Ishikawa (cell line): ENCODE results near the gene MAPKBP1.

Source experiments
- CEBPB ChIP-seq: IDR thresholded peaks from 2 replicates; pipeline ENCODE4 v1.6.1; 2012
- CREB1 ChIP-seq: IDR thresholded peaks from 2 replicates; pipeline ENCODE4 v1.6.1; 2012; ENCODE audit warnings: low read depth
- EGR1 ChIP-seq: IDR thresholded peaks from 2 replicates; pipeline ENCODE4 v1.6.1; 2012
- EP300 ChIP-seq: IDR thresholded peaks from 2 replicates; pipeline ENCODE4 v1.6.1; 2012; ENCODE audit warnings: borderline replicate concordance
- FOXM1 ChIP-seq: IDR thresholded peaks from 2 replicates; pipeline ENCODE4 v1.6.1; 2012; ENCODE audit warnings: low read depth, borderline replicate concordance
- MAX ChIP-seq: IDR thresholded peaks from 2 replicates; pipeline ENCODE4 v1.6.1; 2012
- NFIC ChIP-seq: IDR thresholded peaks from 2 replicates; pipeline ENCODE4 v1.6.1; 2012
- RAD21 ChIP-seq: IDR thresholded peaks from 2 replicates; pipeline ENCODE4 v1.6.1; 2012; ENCODE audit warnings: low read depth
- REST ChIP-seq: IDR thresholded peaks from 2 replicates; pipeline ENCODE4 v1.6.1; 2012; ENCODE audit warnings: low read depth, mild to moderate bottlenecking
- TAF1 ChIP-seq: IDR thresholded peaks from 2 replicates; pipeline ENCODE4 v1.6.1; 2012; ENCODE audit warnings: low read depth, mild to moderate bottlenecking
- TCF12 ChIP-seq: IDR thresholded peaks from 2 replicates; pipeline ENCODE4 v1.6.1; 2012; ENCODE audit warnings: low read depth
- TEAD4 ChIP-seq: IDR thresholded peaks from 2 replicates; pipeline ENCODE4 v1.6.1; 2012
- USF1 ChIP-seq: IDR thresholded peaks from 2 replicates; pipeline ENCODE4 v1.6.1; 2012
- YY1 ChIP-seq: IDR thresholded peaks from 2 replicates; pipeline ENCODE4 v1.6.1; 2012; ENCODE audit warnings: low read depth
- ZBTB7A ChIP-seq: IDR thresholded peaks from 2 replicates; pipeline ENCODE4 v1.6.1; 2012; ENCODE audit warnings: low read depth

Gene MAPKBP1

GRCh38 chr15:41870689-41871081 is 96.4 kb downstream of the MAPKBP1 start:
- TF ChIP-seq NFIC (no peak), EP300 (no peak), CEBPB (no peak), USF1 (no peak), TCF12 (no peak), RAD21 (no peak), EGR1 (no peak), FOXM1 (no peak), TEAD4 (no peak), MAX (no peak), REST (no peak), ZBTB7A (no peak), CREB1 (no peak), YY1 (no peak), TAF1 (no peak)

- TF ChIP-seq TAF1 (no peak), TCF12 (no peak), FOXM1 (no peak), CEBPB (no peak), REST (no peak)
Measured at GRCh38 chr15:41871175-41871905, 97.1 kb downstream of the MAPKBP1 start.

GRCh38 chr15:41872166-41872747 is 98.0 kb downstream of the MAPKBP1 start:
- TF ChIP-seq TAF1 (no peak), NFIC (no peak), YY1 (no peak), RAD21 (no peak), TEAD4 (no peak), CEBPB (no peak), EP300 (no peak), TCF12 (no peak), CREB1 (no peak), USF1 (no peak)

GRCh38 chr15:41873711-41874110 is 99.4 kb downstream of the MAPKBP1 start:
- TF ChIP-seq TAF1 (no peak), YY1 (no peak), EP300 (no peak), CREB1 (no peak), REST (no peak), TCF12 (no peak), USF1 (no peak), TEAD4 (no peak), RAD21 (no peak), MAX (no peak), FOXM1 (no peak), CEBPB (no peak), NFIC (no peak), EGR1 (no peak), ZBTB7A (no peak)
